Measurements from ENCODE around the gene FKBP8. TPM values are rescaled to one million over a fixed set of nuclear protein-coding genes. Genes with fewer than 3 reads are reported as not detected.
A peak's percentile ranks its signal among the peaks of the same experiment; 100 is the strongest.

Gene FKBP8
- total RNA-seq, 1 experiment from 2014 or later: 345 TPM

DNA sequence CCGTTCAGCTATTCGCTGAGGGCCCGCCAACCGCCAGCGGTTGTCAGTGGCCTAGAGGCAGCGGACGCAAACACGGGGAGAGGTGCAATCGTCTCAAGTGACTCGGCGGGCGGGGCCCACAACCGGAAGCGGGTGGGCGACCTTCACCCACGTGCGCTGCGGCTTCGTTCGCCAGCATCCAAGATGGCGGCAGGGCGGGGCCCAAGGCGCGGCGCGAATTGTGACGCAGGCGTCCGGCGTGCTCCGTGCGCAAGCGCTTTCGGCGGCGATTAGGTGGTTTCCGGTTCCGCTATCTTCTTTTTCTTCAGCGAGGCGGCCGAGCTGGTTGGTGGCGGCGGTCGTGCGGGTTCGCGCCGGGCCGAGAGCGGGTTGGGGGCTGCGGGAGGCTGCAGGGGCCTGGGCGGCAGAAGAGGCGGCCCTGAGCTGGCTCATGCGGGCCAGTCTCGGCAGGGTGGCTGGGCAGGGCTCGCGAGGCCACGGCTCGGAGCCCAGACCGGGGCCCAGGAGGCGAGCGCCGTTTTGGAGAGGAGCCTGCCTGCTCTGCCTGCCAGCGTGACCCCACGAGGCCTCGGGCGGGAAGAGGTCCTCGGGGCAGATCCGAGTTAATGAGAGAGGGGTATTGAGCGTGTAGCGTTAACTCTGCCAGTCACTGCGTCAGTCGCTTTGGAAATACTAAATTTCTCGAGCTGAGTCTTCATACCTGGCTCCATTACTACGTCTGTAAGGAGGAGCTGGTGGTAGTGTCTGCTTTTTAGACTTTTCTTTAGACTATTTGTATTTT lies 28.4 kb upstream of the FKBP8 start, which contains the start of gene UBA52 (continued):
- TF ChIP-seq, protein P1, sequence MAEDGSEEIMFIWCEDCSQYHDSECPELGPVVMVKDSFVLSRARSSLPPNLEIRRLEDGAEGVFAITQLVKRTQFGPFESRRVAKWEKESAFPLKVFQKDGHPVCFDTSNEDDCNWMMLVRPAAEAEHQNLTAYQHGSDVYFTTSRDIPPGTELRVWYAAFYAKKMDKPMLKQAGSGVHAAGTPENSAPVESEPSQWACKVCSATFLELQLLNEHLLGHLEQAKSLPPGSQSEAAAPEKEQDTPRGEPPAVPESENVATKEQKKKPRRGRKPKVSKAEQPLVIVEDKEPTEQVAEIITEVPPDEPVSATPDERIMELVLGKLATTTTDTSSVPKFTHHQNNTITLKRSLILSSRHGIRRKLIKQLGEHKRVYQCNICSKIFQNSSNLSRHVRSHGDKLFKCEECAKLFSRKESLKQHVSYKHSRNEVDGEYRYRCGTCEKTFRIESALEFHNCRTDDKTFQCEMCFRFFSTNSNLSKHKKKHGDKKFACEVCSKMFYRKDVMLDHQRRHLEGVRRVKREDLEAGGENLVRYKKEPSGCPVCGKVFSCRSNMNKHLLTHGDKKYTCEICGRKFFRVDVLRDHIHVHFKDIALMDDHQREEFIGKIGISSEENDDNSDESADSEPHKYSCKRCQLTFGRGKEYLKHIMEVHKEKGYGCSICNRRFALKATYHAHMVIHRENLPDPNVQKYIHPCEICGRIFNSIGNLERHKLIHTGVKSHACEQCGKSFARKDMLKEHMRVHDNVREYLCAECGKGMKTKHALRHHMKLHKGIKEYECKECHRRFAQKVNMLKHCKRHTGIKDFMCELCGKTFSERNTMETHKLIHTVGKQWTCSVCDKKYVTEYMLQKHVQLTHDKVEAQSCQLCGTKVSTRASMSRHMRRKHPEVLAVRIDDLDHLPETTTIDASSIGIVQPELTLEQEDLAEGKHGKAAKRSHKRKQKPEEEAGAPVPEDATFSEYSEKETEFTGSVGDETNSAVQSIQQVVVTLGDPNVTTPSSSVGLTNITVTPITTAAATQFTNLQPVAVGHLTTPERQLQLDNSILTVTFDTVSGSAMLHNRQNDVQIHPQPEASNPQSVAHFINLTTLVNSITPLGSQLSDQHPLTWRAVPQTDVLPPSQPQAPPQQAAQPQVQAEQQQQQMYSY (CRISPR knock-in tag; IDR thresholded peaks at IDR 0.05): no peak
- no peak for TF ChIP-seq TEAD4 (CRISPR knock-in tag; IDR thresholded peaks at IDR 0.05)
- TF ChIP-seq FOXP1 (CRISPR knock-in tag; IDR thresholded peaks at IDR 0.05; ENCODE audit: borderline replicate concordance): peak; percentile 27; the same call in 1 of the 2 replicates
- TF ChIP-seq, protein P2, sequence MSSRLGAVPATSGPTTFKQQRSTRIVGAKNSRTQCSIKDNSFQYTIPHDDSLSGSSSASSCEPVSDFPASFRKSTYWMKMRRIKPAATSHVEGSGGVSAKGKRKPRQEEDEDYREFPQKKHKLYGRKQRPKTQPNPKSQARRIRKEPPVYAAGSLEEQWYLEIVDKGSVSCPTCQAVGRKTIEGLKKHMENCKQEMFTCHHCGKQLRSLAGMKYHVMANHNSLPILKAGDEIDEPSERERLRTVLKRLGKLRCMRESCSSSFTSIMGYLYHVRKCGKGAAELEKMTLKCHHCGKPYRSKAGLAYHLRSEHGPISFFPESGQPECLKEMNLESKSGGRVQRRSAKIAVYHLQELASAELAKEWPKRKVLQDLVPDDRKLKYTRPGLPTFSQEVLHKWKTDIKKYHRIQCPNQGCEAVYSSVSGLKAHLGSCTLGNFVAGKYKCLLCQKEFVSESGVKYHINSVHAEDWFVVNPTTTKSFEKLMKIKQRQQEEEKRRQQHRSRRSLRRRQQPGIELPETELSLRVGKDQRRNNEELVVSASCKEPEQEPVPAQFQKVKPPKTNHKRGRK (CRISPR knock-in tag; IDR thresholded peaks at IDR 0.05; ENCODE audit: borderline replicate concordance): no peak
- TF ChIP-seq, protein P3, sequence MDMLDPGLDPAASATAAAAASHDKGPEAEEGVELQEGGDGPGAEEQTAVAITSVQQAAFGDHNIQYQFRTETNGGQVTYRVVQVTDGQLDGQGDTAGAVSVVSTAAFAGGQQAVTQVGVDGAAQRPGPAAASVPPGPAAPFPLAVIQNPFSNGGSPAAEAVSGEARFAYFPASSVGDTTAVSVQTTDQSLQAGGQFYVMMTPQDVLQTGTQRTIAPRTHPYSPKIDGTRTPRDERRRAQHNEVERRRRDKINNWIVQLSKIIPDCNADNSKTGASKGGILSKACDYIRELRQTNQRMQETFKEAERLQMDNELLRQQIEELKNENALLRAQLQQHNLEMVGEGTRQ (CRISPR knock-in tag; IDR thresholded peaks at IDR 0.05): peak; percentile 97
- no peak for TF ChIP-seq ZNF423 (CRISPR knock-in tag; IDR thresholded peaks at IDR 0.05)
- no peak for TF ChIP-seq TCF7 (CRISPR knock-in tag; IDR thresholded peaks at IDR 0.05; ENCODE audit: low read depth)
- TF ChIP-seq GABPB1 (CRISPR knock-in tag; IDR thresholded peaks at IDR 0.05): peak; percentile 92
- TF ChIP-seq, protein P4, sequence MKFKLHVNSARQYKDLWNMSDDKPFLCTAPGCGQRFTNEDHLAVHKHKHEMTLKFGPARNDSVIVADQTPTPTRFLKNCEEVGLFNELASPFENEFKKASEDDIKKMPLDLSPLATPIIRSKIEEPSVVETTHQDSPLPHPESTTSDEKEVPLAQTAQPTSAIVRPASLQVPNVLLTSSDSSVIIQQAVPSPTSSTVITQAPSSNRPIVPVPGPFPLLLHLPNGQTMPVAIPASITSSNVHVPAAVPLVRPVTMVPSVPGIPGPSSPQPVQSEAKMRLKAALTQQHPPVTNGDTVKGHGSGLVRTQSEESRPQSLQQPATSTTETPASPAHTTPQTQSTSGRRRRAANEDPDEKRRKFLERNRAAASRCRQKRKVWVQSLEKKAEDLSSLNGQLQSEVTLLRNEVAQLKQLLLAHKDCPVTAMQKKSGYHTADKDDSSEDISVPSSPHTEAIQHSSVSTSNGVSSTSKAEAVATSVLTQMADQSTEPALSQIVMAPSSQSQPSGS (CRISPR knock-in tag; IDR thresholded peaks at IDR 0.05; ENCODE audit: borderline replicate concordance, low read depth): no peak
- TF ChIP-seq RORB (CRISPR knock-in tag; IDR thresholded peaks at IDR 0.05): no peak
- TF ChIP-seq ZNF232 (CRISPR knock-in tag; IDR thresholded peaks at IDR 0.05): no peak; the same call in 1 of the 2 replicates
- TF ChIP-seq, protein P5, sequence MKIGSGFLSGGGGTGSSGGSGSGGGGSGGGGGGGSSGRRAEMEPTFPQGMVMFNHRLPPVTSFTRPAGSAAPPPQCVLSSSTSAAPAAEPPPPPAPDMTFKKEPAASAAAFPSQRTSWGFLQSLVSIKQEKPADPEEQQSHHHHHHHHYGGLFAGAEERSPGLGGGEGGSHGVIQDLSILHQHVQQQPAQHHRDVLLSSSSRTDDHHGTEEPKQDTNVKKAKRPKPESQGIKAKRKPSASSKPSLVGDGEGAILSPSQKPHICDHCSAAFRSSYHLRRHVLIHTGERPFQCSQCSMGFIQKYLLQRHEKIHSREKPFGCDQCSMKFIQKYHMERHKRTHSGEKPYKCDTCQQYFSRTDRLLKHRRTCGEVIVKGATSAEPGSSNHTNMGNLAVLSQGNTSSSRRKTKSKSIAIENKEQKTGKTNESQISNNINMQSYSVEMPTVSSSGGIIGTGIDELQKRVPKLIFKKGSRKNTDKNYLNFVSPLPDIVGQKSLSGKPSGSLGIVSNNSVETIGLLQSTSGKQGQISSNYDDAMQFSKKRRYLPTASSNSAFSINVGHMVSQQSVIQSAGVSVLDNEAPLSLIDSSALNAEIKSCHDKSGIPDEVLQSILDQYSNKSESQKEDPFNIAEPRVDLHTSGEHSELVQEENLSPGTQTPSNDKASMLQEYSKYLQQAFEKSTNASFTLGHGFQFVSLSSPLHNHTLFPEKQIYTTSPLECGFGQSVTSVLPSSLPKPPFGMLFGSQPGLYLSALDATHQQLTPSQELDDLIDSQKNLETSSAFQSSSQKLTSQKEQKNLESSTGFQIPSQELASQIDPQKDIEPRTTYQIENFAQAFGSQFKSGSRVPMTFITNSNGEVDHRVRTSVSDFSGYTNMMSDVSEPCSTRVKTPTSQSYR (CRISPR knock-in tag; IDR thresholded peaks at IDR 0.05): no peak
- TF ChIP-seq FOXK1 (CRISPR knock-in tag; IDR thresholded peaks at IDR 0.05): peak; percentile 92
- no peak for TF ChIP-seq ESRRA (CRISPR knock-in tag; IDR thresholded peaks at IDR 0.05; ENCODE audit: borderline replicate concordance)
- TF ChIP-seq, protein P6, sequence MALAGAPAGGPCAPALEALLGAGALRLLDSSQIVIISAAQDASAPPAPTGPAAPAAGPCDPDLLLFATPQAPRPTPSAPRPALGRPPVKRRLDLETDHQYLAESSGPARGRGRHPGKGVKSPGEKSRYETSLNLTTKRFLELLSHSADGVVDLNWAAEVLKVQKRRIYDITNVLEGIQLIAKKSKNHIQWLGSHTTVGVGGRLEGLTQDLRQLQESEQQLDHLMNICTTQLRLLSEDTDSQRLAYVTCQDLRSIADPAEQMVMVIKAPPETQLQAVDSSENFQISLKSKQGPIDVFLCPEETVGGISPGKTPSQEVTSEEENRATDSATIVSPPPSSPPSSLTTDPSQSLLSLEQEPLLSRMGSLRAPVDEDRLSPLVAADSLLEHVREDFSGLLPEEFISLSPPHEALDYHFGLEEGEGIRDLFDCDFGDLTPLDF (CRISPR knock-in tag; IDR thresholded peaks at IDR 0.05): peak; percentile 82; the same call in 1 of the 2 replicates
- TF ChIP-seq ZBTB21 (CRISPR knock-in tag; IDR thresholded peaks at IDR 0.05; ENCODE audit: borderline replicate concordance): peak; percentile 98
- no peak for TF ChIP-seq ZNF121 (CRISPR knock-in tag; IDR thresholded peaks at IDR 0.05)
- no peak for TF ChIP-seq ZNF317 (CRISPR knock-in tag; IDR thresholded peaks at IDR 0.05; ENCODE audit: borderline replicate concordance, low read depth)
- TF ChIP-seq, protein P7, sequence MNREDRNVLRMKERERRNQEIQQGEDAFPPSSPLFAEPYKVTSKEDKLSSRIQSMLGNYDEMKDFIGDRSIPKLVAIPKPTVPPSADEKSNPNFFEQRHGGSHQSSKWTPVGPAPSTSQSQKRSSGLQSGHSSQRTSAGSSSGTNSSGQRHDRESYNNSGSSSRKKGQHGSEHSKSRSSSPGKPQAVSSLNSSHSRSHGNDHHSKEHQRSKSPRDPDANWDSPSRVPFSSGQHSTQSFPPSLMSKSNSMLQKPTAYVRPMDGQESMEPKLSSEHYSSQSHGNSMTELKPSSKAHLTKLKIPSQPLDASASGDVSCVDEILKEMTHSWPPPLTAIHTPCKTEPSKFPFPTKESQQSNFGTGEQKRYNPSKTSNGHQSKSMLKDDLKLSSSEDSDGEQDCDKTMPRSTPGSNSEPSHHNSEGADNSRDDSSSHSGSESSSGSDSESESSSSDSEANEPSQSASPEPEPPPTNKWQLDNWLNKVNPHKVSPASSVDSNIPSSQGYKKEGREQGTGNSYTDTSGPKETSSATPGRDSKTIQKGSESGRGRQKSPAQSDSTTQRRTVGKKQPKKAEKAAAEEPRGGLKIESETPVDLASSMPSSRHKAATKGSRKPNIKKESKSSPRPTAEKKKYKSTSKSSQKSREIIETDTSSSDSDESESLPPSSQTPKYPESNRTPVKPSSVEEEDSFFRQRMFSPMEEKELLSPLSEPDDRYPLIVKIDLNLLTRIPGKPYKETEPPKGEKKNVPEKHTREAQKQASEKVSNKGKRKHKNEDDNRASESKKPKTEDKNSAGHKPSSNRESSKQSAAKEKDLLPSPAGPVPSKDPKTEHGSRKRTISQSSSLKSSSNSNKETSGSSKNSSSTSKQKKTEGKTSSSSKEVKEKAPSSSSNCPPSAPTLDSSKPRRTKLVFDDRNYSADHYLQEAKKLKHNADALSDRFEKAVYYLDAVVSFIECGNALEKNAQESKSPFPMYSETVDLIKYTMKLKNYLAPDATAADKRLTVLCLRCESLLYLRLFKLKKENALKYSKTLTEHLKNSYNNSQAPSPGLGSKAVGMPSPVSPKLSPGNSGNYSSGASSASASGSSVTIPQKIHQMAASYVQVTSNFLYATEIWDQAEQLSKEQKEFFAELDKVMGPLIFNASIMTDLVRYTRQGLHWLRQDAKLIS (CRISPR knock-in tag; IDR thresholded peaks at IDR 0.05; ENCODE audit: borderline replicate concordance): 0 out of 2 replicates have a peak, but pooled peaks have one; percentile 40

Measured in WTC11 (cell line).